NCI-H1436 treated with DMSO at 0.1 percent for 48 hours (cell line): ENCODE results near the gene EGFLAM.
A peak's percentile ranks its signal among the peaks of the same experiment; 100 is the strongest.

Experiments
- DNase-seq: peaks from one replicate; lab custom pipeline; 2025; lab: John Stamatoyannopoulos, UW

The EGFLAM gene

GRCh38 chr5:38471709-38472108 lies 213.3 kb downstream of the EGFLAM start:
- no peak for DNase-seq

- DNase-seq, result no peak
Observed at GRCh38 chr5:38472541-38472940, 214.2 kb downstream of the EGFLAM start.

GRCh38 chr5:38473008-38473407 lies 214.6 kb downstream of the EGFLAM start:
- DNase-seq, result peak; percentile 72

GRCh38 chr5:38478166-38478565 lies 219.8 kb downstream of the EGFLAM start:
- DNase-seq, result no peak

- DNase-seq, result no peak
Observed at GRCh38 chr5:38478878-38479277, 220.5 kb downstream of the EGFLAM start.

GRCh38 chr5:38479315-38479904 lies 221.1 kb downstream of the EGFLAM start:
- no peak for DNase-seq

GRCh38 chr5:38483805-38484398 lies 225.5 kb downstream of the EGFLAM start:
- no peak for DNase-seq

GRCh38 chr5:38494175-38494574 lies 235.8 kb downstream of the EGFLAM start:
- no peak for DNase-seq

- DNase-seq, result no peak
Observed at GRCh38 chr5:38494763-38495162, 236.4 kb downstream of the EGFLAM start.

- DNase-seq, result no peak
Observed at GRCh38 chr5:38497946-38498345, 239.6 kb downstream of the EGFLAM start.

- no peak for DNase-seq
Observed at GRCh38 chr5:38500573-38501260, 242.4 kb downstream of the EGFLAM start.

GRCh38 chr5:38506302-38506701 lies 247.9 kb downstream of the EGFLAM start:
- DNase-seq, result no peak

- no peak for DNase-seq
Observed at GRCh38 chr5:38509185-38509584, 250.8 kb downstream of the EGFLAM start.
